RWPE1 (cell line): ENCODE data around the gene MNT.

Source experiments
- CTCF ChIA-PET: fragments of 350-600 bp; sonication (Branson Sonifier 250); formaldehyde crosslinking; extraction: SDS; loops from one replicate; lab custom pipeline; 2021; lab: Yijun Ruan, JAX
- POLR2A ChIA-PET: fragments of 400-600 bp; formaldehyde crosslinking; extraction: SDS; loops from one replicate; lab custom pipeline; 2020; ENCODE audit warnings: antibody characterized with exemption; ENCODE audit not compliant: low non-redundant PET; lab: Yijun Ruan, JAX
- DNase-seq: peaks from one replicate; pipeline ENCODE4 v3.0.0; 2012; ENCODE audit warnings: low spot score
- H3K27ac ChIP-seq: fragments of 450-650 bp; 2 replicates; pipeline ENCODE4 v1.5.1; 2017
- CTCF ChIP-seq: fragments of 450-650 bp; conservative IDR thresholded peaks from 2 replicates; pipeline ENCODE4 v1.5.1; 2017; ENCODE audit warnings: low read depth, mild to moderate bottlenecking

MNT gene

GRCh38 chr17:2385240-2386210, 15.3 kb downstream of the MNT start:
- ChIA-PET POLR2A (no interaction called here), CTCF (no interaction called here)
- TF ChIP-seq CTCF: no peak
- DNase-seq: no peak
- peak overlapping the region; percentile 99 for H3K27ac ChIP-seq

- peak overlapping the region; percentile 99 for H3K27ac ChIP-seq
- DNase-seq: no peak
- ChIA-PET POLR2A (no interaction called here), CTCF (interaction anchor here (1.1 kb wide), 1 partner anchor 36 kb away, joined by 3 read pairs; no protein-coding TSS in a partner anchor)
- TF ChIP-seq CTCF: no peak
These were observed 16.3 kb downstream of the MNT start for GRCh38 chr17:2384439-2385127.

GRCh38 chr17:2383628-2384167, 17.2 kb downstream of the MNT start:
- ChIA-PET CTCF (interaction anchor here (0.6 to 4.3 kb wide), 9 partner anchors 9 to 37 kb away, joined by 3 to 54 read pairs (median 7); no protein-coding TSS in a partner anchor), POLR2A (no interaction called here)
- DNase-seq: no peak
- no peak for TF ChIP-seq CTCF
- H3K27ac ChIP-seq: peak overlapping the region; percentile 99

- CTCF ChIA-PET: interaction anchor here (0.6 to 4.3 kb wide), 5 partner anchors 18 to 295 kb away, joined by 3 to 54 read pairs (median 5); no protein-coding TSS in a partner anchor
- no peak for TF ChIP-seq CTCF
- POLR2A ChIA-PET: no interaction called here
- peak overlapping the region; percentile 99 for H3K27ac ChIP-seq
- no peak for DNase-seq
These were observed 19.8 kb downstream of the MNT start for GRCh38 chr17:2380950-2381649.

- POLR2A ChIA-PET: no interaction called here
These were observed 20.5 kb downstream of the MNT start for GRCh38 chr17:2380226-2380922.

More at GRCh38 chr17:2380226-2380922, 20.5 kb downstream of the MNT start:
- DNase-seq: no peak
- TF ChIP-seq CTCF: no peak
- peak overlapping the region; percentile 99 for H3K27ac ChIP-seq
- CTCF ChIA-PET: interaction anchor here (0.7 to 4.3 kb wide), 2 partner anchors 36 to 295 kb away, joined by 3 to 54 read pairs; no protein-coding TSS in a partner anchor
